ENCODE results near the gene TOM1L2.

- TF ChIP-seq POLR2A (IDR thresholded peaks at IDR 0.05) (no peak), POLR2AphosphoS5 (IDR thresholded peaks at IDR 0.05) (no peak)
Measured at GRCh38 chr17:17906418-17907215, 65.6 kb downstream of the TOM1L2 start.

Measured in breast epithelium (tissue), 3 donors.